ENCODE measurements around the gene FBN1. TPM values are rescaled to one million over a fixed set of nuclear protein-coding genes. Genes with fewer than 3 reads are reported as not detected.

FBN1 gene
- total RNA-seq, 1 donor from 2014 or later, result 72.1 TPM

DNA sequence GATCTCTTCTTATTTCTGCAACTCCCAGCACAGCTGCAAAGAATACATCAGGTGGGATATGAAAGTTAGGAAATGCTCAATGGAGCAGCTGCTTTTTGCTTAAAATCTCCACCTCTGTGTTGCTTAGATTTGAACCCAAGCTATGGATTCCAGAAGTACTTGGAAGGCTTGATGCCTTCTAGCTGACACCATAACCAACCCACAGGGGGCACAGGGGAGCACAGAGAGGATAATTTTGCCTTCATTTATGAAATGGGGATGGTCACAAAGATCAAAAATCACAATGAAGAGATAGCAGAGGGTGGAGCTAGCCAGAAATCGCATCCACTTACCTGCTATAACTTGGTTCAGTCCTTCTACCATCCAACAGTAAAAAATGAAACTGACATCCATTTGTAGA lies 238.6 kb downstream of the FBN1 start:
- DNase-seq (ENCODE audit: low read depth in 2 of 2), result no peak

DNA sequence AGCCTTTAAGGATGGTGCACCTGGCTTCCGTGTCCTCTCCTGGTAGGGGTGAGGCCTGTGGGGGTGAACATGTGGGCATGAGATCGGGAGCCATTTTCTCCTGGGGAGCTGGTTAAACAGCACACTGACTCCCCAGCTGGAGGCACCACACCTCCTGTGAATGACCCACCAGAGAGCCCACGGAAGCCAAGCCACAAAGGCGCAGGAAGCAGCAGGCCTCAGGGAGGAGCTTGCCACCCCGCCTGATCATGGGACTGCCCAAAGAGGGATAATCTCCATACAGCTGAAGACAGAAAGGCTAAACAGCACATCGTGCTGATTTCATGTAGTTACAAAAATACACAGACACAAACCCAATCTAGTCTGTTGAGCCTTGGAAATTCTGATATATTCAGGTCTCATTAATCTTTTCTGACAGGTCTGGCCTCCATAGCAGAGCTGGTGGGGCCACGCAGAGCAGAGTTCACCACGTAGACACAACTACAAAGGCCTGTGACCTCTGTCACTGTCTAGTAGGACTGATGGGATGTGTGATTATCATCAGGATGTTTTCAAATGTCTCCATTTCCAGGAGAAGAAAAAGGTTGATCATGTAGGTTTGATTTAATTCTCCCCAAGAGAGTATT lies 239.1 kb downstream of the FBN1 start:
- DNase-seq (ENCODE audit: low read depth in 2 of 2), result no peak

DNA sequence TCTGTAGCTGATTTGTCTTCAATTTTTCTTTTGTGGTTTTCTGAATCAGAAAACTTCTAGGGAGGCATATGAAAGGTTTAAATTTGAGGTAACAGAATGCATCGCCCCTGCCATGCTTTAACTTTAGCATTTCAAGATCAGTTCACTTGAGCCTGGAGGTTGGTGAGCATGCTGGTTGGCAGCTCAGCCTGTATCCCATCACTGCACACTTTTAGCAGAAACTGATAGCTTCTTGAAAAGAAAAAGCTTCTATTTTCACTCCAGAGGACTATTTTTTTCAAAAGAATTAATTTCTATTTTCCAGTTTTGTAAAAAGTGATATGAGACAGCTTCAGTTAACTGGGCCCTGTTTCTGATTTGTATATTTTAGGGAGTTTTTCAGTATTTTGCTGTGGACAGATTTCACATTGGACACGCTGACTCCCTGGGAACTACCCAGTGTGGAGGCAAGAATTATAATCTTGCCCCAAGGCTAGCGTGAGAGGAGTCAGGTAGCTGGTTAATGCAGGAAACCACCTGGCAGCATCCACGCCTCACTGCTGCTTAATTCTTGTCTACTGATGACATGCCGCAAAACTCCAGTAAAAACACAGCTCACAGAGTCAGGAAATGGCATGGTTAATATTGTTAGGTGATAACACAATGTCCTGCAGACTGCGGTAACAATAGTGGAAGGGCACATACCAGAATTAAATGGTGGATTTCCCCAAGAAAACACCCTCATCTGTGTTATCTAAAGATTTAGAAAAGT lies 242.9 kb downstream of the FBN1 start:
- peak in 1 of 2 donors; percentile 87 for DNase-seq (ENCODE audit: low read depth in 2 of 2)

DNA sequence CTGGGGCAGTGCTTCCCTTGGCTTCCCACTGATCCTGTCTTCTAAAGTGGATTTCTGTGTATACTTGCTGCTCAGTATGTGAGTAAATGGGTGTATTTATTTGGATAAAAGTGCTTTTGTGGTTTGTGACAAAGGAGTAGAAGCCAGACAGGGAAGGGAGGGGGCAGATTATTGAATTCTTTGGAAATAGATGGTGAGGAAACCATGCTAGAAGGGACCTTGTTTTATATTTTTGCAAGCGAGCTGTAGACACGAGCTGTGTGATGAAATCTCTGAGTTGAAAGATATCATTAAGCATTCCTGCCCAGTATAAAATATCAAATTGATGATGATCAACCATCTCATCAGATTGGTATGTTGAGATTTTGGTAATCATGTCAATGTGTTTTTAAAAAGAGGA lies 245.4 kb downstream of the FBN1 start:
- DNase-seq (ENCODE audit: low read depth in 2 of 2), result no peak

DNA sequence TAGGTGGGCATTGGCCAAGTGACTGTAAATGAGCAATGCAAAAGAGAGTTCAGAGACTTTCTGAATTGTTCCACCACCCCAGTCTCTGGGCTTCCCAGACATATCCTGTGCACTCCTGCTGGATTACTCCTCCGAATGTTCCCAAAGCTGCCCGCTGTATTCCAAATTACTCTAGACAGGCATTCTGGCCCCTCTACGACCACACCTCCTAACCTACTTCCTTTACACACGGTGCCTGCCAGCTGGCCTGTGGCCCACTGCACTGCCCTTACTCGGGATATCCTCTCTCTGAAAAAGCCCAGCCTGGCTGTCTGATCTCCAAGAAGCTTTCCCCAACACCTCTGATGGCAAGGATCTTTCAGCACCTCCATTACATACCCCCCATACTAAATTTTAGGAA lies 247.7 kb downstream of the FBN1 start:
- DNase-seq (ENCODE audit: low read depth in 2 of 2), result peak in 1 of 2 donors; percentile 76

DNA sequence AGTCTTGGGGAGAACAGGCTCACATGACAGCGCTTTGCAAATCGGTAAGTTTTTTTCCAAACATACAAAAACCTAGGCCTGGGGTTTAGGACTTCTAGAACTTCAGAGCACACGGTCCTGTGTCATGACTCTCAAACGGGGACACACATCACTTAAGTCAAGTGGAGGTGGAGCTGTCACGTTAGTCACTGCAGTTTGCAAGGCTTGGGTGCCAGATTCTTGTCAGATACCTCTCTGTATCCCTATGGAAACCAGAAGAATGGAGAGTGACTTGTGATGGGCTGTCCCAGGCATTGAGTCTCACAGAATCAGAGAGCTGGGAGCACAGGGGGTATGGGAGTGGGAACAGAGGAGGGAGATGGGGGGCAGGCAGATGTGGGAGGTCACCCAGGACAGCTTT lies 249.5 kb downstream of the FBN1 start:
- no peak for DNase-seq (ENCODE audit: low read depth in 2 of 2)

DNA sequence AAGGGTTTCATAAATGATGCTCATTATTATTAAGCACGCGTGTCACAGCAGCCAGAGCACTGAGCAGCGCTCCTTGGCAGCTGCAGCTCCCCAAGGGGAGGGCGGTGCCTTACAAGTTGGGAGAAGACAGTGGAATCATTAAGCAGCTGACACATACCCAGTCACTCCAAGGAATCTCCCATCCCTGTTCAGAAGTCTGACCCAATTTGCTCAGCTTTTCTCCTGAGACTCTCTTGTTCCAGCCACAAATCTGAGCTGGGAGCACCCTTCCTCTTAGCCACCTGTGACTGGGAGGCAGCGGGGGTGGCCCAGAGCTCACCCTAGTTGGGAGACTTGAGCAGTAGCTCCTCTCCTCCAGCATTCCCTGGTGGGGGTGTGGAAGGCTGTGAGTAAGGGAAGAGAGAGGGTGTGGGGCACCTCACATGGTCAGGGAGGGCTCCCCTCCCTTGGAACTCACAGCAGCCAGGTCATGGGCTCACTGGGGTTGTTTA lies 249.9 kb downstream of the FBN1 start:
- DNase-seq (ENCODE audit: low read depth in 2 of 2), result no peak

DNA sequence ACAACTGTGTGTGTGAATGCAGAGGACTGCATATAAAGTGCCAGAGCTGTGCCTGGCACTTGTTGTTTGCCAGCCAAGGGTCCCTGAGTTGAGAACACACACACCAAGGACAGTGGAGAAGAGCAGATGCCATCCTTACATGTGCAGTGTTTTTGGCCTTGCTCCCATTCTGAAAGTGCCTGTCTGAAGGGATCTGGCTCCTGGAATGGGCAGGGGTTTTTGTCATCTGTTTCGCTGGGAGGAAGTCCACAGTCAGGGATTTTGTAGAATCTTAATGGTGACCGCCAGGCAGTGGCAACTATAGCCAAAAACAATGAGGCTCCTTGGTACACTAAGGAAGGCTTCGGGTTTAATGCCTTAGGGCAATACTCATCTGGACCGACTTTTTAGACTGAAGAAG lies 250.5 kb downstream of the FBN1 start:
- no peak for DNase-seq (ENCODE audit: low read depth in 2 of 2)

DNA sequence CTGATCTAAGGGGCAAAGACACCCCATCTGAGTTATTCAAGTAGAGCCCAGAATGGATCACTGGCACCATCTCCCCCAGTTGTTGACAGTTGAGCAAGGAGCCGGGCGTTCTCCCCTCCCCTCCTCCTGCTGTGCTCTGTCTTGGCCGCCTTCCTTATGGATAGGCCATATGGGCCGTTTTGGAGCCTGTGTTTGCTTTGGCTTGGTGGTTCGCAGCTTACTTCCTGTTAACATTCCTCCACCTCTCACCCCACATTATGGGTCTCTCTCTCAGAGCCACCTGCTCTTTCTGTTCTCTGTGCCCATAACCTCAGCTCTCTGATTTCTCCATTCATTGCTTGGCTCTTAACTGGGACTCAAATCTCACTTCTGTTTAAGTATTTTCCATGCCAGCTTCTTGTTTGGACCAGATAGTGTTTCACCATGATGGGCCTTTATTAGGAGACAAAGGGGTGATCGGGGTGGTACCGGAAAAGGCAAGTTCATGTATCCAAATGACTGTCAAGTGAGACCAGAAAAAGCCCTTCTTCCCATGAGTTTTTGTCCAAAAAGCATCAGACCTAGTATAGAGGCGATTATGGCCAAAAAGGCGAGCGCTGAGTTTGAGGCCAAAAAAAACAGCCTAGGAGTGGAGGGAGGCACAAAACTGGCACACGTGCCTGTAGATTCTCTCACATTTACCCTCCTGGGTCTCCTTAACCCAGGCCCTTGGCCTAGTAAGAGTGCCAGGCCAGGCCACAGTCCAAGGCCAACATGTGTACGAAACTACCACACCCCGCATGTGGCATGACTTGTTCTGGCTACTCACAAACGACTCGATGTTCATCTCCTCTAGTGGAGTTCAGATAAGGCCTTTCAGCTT lies 251.6 kb downstream of the FBN1 start:
- peak in 1 of 2 donors; percentile 96 for DNase-seq (ENCODE audit: low read depth in 2 of 2)

DNA sequence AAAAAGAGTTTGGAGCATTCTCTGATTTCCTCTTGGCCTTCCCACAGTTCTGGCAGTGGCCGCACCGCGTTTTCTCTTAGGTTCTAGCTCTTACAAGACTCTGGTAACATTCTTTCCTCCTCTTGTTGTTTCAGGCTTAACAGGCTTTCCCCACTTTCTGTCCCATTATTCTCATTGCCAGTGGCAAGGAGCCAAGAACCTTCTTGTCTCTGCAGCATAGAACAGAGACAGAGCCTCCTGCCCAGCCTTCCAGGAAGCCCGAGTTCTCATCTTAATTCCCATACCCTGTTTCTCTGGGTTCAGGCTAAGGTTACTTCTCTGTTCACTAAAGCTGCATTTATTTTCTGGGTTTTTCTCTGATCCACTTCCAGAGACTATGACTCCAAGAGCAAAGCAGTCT lies 253.2 kb downstream of the FBN1 start:
- DNase-seq (ENCODE audit: low read depth in 2 of 2), result peak in 1 of 2 donors; percentile 99

DNA sequence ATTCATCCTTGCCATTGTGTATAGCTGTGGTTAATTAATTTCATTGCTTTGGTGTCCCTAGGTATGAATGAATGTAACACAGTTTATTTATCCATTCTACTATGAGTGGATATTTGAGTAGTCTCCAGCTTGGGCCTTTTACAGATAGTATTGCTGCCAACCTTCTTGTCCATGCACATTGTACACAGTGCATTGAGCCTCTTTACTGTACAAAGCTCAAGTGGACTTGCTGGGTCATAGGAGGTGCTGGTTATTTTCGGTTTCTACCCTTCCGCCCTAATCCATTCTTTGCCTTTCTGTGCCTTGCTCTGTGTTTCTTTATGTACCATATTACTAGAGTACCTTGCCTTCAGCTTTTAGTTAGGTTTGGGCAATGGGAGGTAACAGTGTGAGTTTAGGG lies 253.6 kb downstream of the FBN1 start:
- no peak for DNase-seq (ENCODE audit: low read depth in 2 of 2)

DNA sequence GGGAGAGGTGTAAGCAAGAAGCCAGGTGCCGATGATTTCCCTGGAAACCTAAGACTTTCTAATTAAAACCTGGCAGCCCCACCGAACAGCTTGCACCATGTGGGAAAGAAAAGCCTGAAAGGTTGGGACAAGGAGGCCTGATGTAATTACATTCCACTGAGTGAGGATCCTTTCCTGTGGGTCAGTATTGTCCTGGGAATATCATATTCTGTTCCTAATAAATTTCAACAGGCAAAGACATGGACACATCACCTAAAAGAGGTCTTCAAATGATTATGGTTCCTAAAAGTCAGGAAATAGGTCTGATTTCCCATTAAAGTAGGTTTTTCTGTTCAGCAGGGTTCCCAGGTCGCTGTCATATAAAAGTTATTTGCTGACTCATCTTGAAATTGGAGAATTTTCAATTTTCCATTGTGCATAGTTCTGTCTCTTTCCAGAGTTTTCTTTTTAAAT lies 255.8 kb downstream of the FBN1 start:
- DNase-seq (ENCODE audit: low read depth in 2 of 2), result peak in 1 of 2 donors; percentile 35

DNA sequence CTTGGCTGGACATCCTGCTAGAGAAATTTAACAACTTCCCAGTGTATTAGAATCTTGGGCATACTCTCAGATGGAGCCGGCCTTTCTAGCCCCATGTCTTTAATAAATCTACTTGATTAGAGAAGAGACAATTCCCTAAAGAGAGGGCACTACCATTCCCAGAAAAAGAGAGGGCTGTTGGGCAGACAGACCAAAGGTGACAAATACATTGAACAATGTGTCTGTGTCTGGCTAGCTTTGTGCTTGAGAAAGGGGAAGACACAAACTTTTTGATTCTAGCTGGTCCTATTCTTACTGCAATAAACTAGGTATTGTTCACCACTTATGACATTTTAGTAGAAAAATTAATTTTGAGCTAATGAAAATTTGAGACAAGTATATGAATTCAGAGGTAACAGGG lies 256.6 kb downstream of the FBN1 start:
- no peak for DNase-seq (ENCODE audit: low read depth in 2 of 2)

DNA sequence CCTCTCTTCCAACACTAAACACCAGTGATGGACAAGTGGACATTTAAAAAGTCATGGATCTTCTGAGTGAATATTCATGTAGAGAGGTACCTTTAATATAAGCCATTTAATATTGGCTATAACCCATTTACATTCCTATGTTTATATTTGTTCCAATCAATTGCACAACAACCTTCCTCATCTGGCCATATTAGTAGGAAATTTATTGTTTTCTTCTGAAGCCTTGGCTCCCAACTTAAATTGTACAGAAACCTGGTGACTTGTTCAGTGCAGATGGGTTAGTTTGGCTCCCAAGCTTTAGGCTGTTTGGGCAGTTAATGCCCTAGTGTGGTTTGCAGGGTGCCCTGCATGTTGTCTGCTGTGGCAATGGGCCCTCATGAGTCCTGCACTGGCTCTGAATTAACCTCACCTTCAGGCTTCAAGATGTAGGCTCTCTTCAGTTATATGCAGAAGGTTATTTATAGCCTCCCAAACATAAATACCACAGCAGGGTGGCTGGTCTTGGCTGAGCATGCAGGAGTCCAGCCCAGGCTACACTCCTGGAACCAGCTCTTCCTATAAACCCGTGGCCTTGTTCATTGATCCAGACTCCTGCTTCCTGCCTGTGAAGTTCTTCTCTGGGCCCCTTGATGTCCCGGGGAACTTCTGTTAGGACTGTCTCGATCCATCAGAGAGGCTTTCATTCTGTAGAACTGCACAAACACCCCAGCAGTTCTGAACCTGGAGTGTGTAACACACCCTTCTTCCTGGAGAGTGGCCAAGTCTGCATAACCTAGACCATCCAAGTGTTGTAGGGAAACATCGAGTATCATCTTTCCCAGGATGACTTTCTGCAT lies 257.3 kb downstream of the FBN1 start:
- DNase-seq (ENCODE audit: low read depth in 2 of 2), result no peak

DNA sequence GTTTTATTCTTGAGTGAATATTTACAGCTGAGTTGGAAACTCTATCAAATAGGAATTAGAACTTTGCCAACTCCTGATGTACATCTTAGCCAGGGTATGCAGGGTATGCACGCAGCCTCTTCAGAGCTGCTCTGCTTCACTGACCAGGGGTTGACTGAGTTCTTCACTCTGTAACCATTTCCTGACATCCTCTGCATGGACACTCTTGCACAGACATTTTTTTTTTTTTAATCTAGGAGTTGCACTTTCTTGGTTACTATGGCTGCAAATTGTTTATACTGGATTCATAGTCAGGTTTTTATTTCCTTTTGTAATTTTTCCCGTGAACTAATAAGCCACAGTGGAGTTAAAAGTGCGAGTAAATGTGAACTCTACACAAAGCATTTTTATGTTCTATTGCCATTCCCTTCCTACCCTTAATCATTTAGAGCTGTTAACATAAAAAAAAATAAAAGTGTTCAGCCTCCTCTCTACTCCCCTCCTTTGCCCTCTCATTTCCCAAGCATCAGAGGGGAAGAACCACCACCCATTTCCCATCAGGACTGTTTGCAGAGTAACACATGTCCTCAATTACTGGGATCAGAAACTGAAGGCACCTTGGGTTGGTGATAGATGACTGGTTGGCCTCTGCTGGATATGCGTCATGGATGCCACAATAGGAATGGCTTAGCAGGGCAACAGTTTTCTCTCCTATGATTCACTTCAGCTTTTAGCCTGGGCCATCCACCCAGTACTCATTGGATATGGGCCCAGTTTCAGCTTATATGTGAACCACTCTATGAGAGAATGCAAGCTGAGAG lies 260.3 kb downstream of the FBN1 start:
- peak in 1 of 2 donors; percentile 84 for DNase-seq (ENCODE audit: low read depth in 2 of 2)

DNA sequence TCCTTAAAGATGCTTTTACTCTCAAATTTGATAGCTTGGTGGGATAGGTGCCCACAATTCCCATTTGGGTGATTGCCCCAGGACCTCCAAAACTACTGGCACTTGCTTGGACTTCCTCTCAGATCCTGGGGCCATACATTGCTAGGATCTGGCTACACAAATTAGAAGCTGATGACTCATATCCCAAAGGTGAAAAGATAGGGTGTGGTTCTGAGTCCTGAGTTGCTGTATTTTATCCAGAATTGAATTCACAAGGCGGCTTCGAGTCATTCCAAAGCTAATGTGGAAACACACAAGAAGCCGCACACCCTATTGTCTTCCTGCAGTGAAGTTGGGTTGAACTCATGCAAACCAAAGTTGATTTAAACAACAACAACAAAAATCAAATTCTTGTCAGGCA lies 260.9 kb downstream of the FBN1 start:
- no peak for DNase-seq (ENCODE audit: low read depth in 2 of 2)

DNA sequence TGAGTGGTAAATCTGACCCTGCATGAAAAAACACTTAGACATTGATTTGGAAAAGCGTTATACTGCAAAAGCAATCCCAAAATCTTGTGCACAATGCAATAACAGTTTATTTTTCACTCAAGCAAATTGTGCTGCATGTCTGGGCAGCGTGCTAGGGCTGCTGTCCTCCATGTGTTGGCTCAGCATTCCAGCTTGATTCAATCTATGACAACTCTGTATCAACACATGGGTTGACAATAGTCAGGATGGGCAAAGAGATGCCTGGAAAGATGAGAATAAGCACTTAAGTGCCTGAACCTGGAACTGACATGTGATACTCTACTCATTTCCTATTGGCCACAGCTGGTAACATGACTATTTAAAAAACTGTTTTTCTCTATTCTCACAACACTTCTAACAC lies 262.5 kb downstream of the FBN1 start:
- DNase-seq (ENCODE audit: low read depth in 2 of 2), result no peak

DNA sequence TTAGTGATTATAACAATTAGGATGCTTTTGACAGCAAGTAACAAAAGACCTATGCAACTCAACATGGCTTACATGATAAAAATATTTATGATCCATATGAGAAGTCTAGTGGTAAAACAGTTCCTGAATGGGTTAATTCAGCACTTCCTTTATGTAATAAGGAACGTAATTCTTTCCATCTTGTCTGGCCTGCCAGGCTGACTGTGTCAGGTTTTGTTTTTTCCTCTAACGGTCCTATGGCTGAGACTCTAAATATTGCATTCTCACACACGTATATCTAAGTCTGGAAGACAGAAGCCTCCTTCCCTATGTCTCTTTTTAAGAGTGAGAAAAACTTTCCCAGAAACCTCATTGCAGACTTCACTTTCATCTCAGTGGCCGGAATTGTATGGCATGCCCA lies 263.6 kb downstream of the FBN1 start:
- peak in 1 of 2 donors; percentile 67 for DNase-seq (ENCODE audit: low read depth in 2 of 2)

DNA sequence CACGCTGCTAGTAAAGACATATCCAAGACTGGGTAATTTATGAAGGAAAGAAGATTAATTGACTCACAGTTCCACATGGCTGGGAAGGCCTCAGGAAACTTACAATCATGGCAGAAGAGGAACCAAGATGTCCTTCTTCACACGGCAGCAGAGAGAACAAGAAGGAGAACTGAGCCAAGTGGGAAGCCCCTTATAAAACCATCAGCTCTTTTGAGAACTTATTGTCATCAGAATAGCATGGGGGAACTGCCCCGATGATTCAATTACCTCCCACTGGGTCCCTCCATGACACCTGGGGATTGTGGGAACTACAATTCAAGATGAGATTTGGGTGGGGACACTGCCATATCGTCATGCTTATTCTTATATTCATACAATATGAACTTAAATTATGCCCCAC lies 265.3 kb downstream of the FBN1 start:
- DNase-seq (ENCODE audit: low read depth in 2 of 2), result no peak

DNA sequence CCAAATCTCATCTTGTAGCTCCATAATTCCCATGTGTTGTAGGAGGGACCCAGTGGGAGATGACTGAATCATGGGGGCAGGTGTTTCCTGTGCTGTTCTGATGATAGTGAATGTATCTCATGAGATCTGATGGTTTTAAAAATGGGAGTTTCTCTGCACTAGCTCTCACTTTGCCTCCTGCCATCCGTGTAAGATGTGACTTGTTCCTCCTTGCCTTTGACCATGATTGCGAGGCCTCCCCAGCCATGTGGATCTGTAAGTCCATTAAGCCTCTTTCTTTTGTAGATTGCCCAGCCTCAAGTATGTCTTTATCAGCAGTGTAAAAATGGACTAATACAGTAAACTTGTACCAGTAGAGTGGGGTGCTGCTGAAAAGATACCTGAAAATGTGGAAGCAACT lies 269.7 kb downstream of the FBN1 start:
- no peak for DNase-seq (ENCODE audit: low read depth in 2 of 2)
